ENCODE results near the gene FAM174A. TPM values are rescaled to one million over a fixed set of nuclear protein-coding genes. Genes with fewer than 3 reads are reported as not detected.

Gene FAM174A
- total RNA-seq, 3 donors from 2014 or later = 22.3 to 39.5 (median 32.3) TPM

DNA sequence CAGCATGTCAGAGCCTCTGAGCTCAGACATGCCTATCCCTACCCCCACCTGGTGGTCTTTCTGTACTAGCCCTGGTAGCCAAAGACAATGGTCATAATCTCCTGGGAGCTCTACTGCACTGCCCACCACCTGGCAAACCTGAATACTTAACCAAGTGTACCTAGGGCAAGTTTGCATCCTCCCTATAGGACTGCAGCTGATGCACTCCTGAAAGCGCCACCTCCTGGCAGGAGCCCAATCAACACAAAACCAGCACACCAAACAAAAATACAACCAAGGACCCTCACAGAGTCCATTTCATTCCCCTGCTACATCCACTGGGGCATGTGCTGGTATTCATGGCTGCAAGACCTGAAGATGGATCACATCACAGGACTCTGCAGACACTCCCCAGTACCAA is 14.8 kb upstream of the FAM174A start:
- Histone ChIP-seq H3K4me1 (no peaks in the 10 kb centered on the region), H3K4me3 (no peak overlapping the region), H3K9me3 (peaks cover 0 to 9% of the 10 kb centered on the region in 2 donors), H3K27ac (no peak overlapping the region), H3K36me3 (no peaks in the 10 kb centered on the region), H3K27me3 (no peaks in the 10 kb centered on the region)
- intact Hi-C loops (cut with DNase I; ENCODE audit: low total_unique reads) = no loop called here
- TF ChIP-seq, protein P1, sequence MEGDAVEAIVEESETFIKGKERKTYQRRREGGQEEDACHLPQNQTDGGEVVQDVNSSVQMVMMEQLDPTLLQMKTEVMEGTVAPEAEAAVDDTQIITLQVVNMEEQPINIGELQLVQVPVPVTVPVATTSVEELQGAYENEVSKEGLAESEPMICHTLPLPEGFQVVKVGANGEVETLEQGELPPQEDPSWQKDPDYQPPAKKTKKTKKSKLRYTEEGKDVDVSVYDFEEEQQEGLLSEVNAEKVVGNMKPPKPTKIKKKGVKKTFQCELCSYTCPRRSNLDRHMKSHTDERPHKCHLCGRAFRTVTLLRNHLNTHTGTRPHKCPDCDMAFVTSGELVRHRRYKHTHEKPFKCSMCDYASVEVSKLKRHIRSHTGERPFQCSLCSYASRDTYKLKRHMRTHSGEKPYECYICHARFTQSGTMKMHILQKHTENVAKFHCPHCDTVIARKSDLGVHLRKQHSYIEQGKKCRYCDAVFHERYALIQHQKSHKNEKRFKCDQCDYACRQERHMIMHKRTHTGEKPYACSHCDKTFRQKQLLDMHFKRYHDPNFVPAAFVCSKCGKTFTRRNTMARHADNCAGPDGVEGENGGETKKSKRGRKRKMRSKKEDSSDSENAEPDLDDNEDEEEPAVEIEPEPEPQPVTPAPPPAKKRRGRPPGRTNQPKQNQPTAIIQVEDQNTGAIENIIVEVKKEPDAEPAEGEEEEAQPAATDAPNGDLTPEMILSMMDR (IDR thresholded peaks at IDR 0.05) = no peak
- TF ChIP-seq POLR2A (IDR thresholded peaks at IDR 0.05) (no peak), POLR2AphosphoS5 (IDR thresholded peaks at IDR 0.05) (no peak)
- no peak for DNase-seq (ENCODE audit: low spot score in 2 of 2)

DNA sequence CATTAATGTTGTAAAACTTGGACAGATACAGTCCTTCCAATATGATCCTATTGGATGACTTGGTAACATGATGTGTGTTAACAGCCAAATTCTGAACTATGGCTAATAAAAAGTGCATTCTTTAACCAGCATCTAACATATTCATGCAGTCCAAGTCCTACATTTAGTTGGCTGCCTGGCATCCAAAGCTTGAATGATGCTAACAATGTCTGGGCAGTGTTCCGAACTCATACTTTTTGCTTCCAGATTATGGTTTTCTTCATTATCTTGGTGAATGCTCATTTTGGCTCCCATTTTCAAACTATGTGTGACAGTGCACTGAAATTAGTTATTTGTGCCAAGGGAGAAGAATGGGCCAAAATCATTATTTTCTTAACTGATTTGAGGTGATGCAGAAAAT is 2.8 kb downstream of the FAM174A start:
- intact Hi-C loops (cut with DNase I; ENCODE audit: low total_unique reads) = no loop called here
- Histone ChIP-seq H3K4me3 (no peak overlapping the region), H3K9me3 (no peaks in the 10 kb centered on the region), H3K27ac (no peak overlapping the region), H3K36me3 (no peaks in the 10 kb centered on the region), H3K27me3 (no peaks in the 10 kb centered on the region), H3K4me1 (peaks cover 4% of the 10 kb centered on the region in 2 donors)
- TF ChIP-seq POLR2A (IDR thresholded peaks at IDR 0.05) = no peak
- no peak for TF ChIP-seq POLR2AphosphoS5 (IDR thresholded peaks at IDR 0.05)
- no peak for DNase-seq (ENCODE audit: low spot score in 2 of 2)

DNA sequence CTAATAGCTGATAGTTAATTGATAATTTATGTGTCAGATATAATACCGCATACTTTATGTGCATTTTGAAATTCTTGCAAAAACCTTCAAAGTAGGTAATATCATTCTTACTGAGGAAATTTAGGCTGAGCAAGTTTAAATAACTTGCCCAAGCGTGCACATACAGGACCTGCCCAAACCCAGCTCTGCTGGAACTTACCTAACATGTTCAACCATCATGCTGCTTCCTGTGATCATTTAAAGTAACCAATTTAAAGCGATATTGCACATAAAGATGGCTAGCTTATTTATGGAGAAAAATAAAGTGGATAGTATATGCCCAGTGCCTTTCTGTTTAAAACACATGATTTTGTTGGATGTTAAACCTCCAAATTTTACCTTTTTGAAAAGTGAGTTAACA is 4.3 kb downstream of the FAM174A start:
- H3K9me3 ChIP-seq = no peaks in the 10 kb centered on the region
- no peaks in the 10 kb centered on the region for H3K36me3 ChIP-seq
- TF ChIP-seq POLR2A (IDR thresholded peaks at IDR 0.05) (no peak), POLR2AphosphoS5 (IDR thresholded peaks at IDR 0.05) (no peak)
- TF ChIP-seq, protein P1 (IDR thresholded peaks at IDR 0.05) = no peak
- H3K4me1 ChIP-seq = peaks cover 4% of the 10 kb centered on the region in 2 donors
- no peak for DNase-seq (ENCODE audit: low spot score in 2 of 2)
- intact Hi-C loops (cut with DNase I; ENCODE audit: low total_unique reads) = no loop called here
- H3K27ac ChIP-seq = no peak overlapping the region
- H3K27me3 ChIP-seq = no peaks in the 10 kb centered on the region
- no peak overlapping the region for H3K4me3 ChIP-seq

DNA sequence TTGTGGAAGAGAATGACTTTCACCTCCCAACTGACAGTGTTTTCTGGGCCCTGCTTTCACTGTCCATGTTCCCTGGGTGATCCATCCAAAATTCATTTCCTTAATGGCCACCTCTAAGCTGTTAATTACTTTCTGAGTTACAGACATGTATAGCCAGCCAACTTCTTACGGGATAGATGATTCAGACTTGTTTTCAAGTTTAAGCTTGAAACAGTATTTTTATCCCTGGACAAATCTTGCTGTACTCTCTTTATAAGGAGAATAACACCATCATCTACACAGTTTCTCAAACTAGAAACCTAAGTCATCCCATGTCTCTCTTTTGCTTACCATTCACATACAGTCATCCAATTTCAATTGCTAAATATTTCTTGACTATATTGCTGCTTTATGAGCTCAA is 6.9 kb downstream of the FAM174A start:
- H3K27ac ChIP-seq = no peak overlapping the region
- TF ChIP-seq, protein P1 (IDR thresholded peaks at IDR 0.05) = no peak
- TF ChIP-seq POLR2A (IDR thresholded peaks at IDR 0.05) = no peak
- TF ChIP-seq POLR2AphosphoS5 (IDR thresholded peaks at IDR 0.05) = no peak
- intact Hi-C loops (cut with DNase I; ENCODE audit: low total_unique reads) = no loop called here

DNA sequence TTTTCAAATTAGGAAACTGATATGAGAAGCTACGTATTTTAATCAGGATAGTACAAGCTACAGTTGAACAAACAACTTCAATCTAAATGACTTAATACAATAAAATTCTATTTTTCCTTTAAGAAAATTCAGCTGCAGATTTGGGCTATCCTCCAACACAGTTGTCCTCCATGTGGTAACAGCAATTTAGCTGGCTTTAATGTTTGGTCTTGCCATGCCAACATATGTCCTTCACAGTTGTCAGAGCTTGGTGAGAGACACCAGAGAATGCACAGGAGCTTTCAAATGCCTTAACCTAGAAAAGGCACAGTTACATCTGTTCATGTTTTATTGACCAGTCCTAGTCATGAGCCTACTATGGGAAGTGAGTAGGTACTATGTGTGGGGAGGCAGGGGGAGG is 10.8 kb downstream of the FAM174A start:
- intact Hi-C loops (cut with DNase I; ENCODE audit: low total_unique reads) = no loop called here
- DNase-seq (ENCODE audit: low spot score in 2 of 2) = no peak
- no peaks in the 10 kb centered on the region for H3K36me3 ChIP-seq
- H3K27ac ChIP-seq = no peak overlapping the region
- H3K9me3 ChIP-seq = no peaks in the 10 kb centered on the region
- no peak overlapping the region for H3K4me3 ChIP-seq
- TF ChIP-seq POLR2AphosphoS5 (IDR thresholded peaks at IDR 0.05) = no peak
- no peak for TF ChIP-seq POLR2A (IDR thresholded peaks at IDR 0.05)
- TF ChIP-seq, protein P1 (IDR thresholded peaks at IDR 0.05) = no peak
- no peaks in the 10 kb centered on the region for H3K27me3 ChIP-seq
- no peaks in the 10 kb centered on the region for H3K4me1 ChIP-seq

More for the DNA sequence above, 6.9 kb downstream of the FAM174A start:
- Histone ChIP-seq H3K36me3 (no peaks in the 10 kb centered on the region), H3K4me3 (no peak overlapping the region), H3K9me3 (no peaks in the 10 kb centered on the region), H3K27me3 (no peaks in the 10 kb centered on the region), H3K4me1 (no peaks in the 10 kb centered on the region)
- no peak for DNase-seq (ENCODE audit: low spot score in 2 of 2)

DNA sequence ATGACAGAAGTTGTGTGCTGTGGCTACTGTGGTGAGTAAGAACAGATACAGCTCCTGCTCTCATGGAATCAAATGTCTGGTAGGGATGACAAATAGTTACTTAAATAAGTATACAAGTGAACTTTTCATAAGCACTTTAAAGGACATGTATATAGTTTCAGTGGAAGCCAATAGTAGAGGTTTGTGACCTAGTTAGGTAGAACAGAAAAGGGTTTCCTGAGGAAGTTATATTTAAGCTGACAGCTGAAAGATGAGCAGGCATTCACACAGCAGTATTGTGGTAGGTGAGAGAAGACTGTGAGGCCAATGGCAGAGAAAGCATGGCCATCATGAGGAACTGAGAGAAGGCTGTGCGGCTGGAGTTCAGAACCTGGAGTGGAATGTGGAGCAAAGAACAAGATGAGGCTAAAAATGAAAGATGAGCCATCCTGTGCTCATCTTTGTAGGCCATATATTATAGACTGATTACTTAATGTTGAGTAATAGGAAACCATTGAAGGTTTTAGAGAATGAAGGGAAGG is 15.4 kb downstream of the FAM174A start:
- TF ChIP-seq POLR2AphosphoS5 (IDR thresholded peaks at IDR 0.05) = no peak
- TF ChIP-seq POLR2A (IDR thresholded peaks at IDR 0.05) = no peak
- TF ChIP-seq, protein P1 (IDR thresholded peaks at IDR 0.05) = no peak
- H3K9me3 ChIP-seq = no peaks in the 10 kb centered on the region
- no peak overlapping the region for H3K27ac ChIP-seq
- H3K4me1 ChIP-seq = no peaks in the 10 kb centered on the region
- no peaks in the 10 kb centered on the region for H3K36me3 ChIP-seq
- DNase-seq (ENCODE audit: low spot score in 2 of 2) = no peak
- no peaks in the 10 kb centered on the region for H3K27me3 ChIP-seq
- intact Hi-C loops (cut with DNase I; ENCODE audit: low total_unique reads) = no loop called here
- H3K4me3 ChIP-seq = no peak overlapping the region
